UCSD-AML1 (cell line): ENCODE data around the gene ITK.
"Not testable (repeated sequence)": the region's sequence is repeated elsewhere in the genome, so short reads cannot be mapped to it uniquely, and the experiment has no call there.

Source experiments
- DNase-seq: peaks from one replicate; lab custom pipeline; 2025; ENCODE audit not compliant: unreplicated experiment; lab: John Stamatoyannopoulos, UW

The ITK gene

GRCh38 chr5:157167214-157167621 lies 13.4 kb upstream of the ITK start:
- DNase-seq, result no peak

GRCh38 chr5:157168286-157168685 lies 12.4 kb upstream of the ITK start:
- DNase-seq, result no peak

GRCh38 chr5:157172403-157172802 lies 8.2 kb upstream of the ITK start:
- peak; percentile 48 for DNase-seq

GRCh38 chr5:157175071-157175612 lies 5.5 kb upstream of the ITK start:
- DNase-seq, result no peak

GRCh38 chr5:157177953-157178352 lies 2.7 kb upstream of the ITK start:
- DNase-seq, result no peak

- DNase-seq, result no peak
Observed at GRCh38 chr5:157178966-157179365, 1.7 kb upstream of the ITK start.

GRCh38 chr5:157182143-157182757 lies 1.6 kb downstream of the ITK start:
- DNase-seq, result no peak

GRCh38 chr5:157184117-157184670 lies 3.6 kb downstream of the ITK start:
- DNase-seq, result no peak

- DNase-seq, result not testable (repeated sequence)
Observed at GRCh38 chr5:157185122-157185521, 4.5 kb downstream of the ITK start.

GRCh38 chr5:157186309-157187045 lies 5.8 kb downstream of the ITK start:
- DNase-seq, result no peak

- no peak for DNase-seq
Observed at GRCh38 chr5:157187046-157187754, 6.6 kb downstream of the ITK start.

- DNase-seq, result no peak
Observed at GRCh38 chr5:157188270-157188669, 7.6 kb downstream of the ITK start.

GRCh38 chr5:157189223-157189622 lies 8.6 kb downstream of the ITK start:
- DNase-seq, result no peak

GRCh38 chr5:157193699-157194424 lies 13.2 kb downstream of the ITK start:
- DNase-seq, result no peak

- no peak for DNase-seq
Observed at GRCh38 chr5:157196045-157196444, 15.4 kb downstream of the ITK start.

GRCh38 chr5:157197086-157197485 lies 16.4 kb downstream of the ITK start:
- no peak for DNase-seq

- DNase-seq, result no peak
Observed at GRCh38 chr5:157198277-157198986, 17.8 kb downstream of the ITK start.

- DNase-seq, result no peak
Observed at GRCh38 chr5:157201857-157202256, 21.2 kb downstream of the ITK start.

GRCh38 chr5:157203417-157203816 lies 22.8 kb downstream of the ITK start:
- DNase-seq, result no peak

GRCh38 chr5:157204765-157205164 lies 24.1 kb downstream of the ITK start:
- DNase-seq, result no peak
